Heart left ventricle (tissue), 16 donors: ENCODE measurements around the gene FBXL7. TPM values are rescaled to one million over a fixed set of nuclear protein-coding genes. Genes with fewer than 3 reads are reported as not detected.
A peak's percentile ranks its signal among the peaks of the same experiment; 100 is the strongest.

ENCODE experiments used
- ATAC-seq, 4 donors: fragments of 200-7000 bp; cut with Tn5 transposase; one replicate each; pipeline ENCODE4 v1.9.1; 2020 to 2022; ENCODE audit warnings: moderate library complexity in 4 of 4, mild to moderate bottlenecking in 3 of 4, moderate number of reproducible peaks in 1 of 4
- DNase-seq, 5 donors: peaks; one replicate each; pipeline ENCODE4 v3.0.0-alpha.2; 2020
- H3K27ac ChIP-seq, 12 donors: fragments of 200-600 bp; sonication (generic) in 4 of 12; one replicate each; pipeline versions ENCODE4 v1.5.0 to v1.8.0; 2016 to 2022; ENCODE audit warnings: mild to moderate bottlenecking in 2 of 12
- H3K27me3 ChIP-seq, 9 donors: fragments of 200-600 bp; sonication (generic) in 2 of 9; one replicate each; pipeline versions ENCODE4 v1.5.1 to v1.8.0; 2016 to 2022; ENCODE audit warnings: mild to moderate bottlenecking in 3 of 9
- H3K36me3 ChIP-seq, 9 donors: fragments of 200-600 bp; sonication (generic) in 2 of 9; one replicate each; pipeline versions ENCODE4 v1.5.0 to v1.8.0; 2018 to 2022; ENCODE audit warnings: mild to moderate bottlenecking in 2 of 9
- H3K4me1 ChIP-seq, 12 donors: fragments of 200-600 bp; sonication (generic) in 4 of 12; one replicate each; pipeline versions ENCODE4 v1.5.0 to v1.8.0; 2016 to 2022; ENCODE audit warnings: mild to moderate bottlenecking in 3 of 12
- H3K4me3 ChIP-seq, 12 donors: fragments of 200-600 bp; sonication (generic) in 4 of 12; one replicate each; pipeline versions ENCODE4 v1.5.0 to v1.8.0; 2017 to 2022; ENCODE audit warnings: mild to moderate bottlenecking in 9 of 12, moderate library complexity in 4 of 12
- H3K9me3 ChIP-seq, 12 donors: fragments of 200-600 bp; sonication (generic) in 4 of 12; one replicate each; pipeline versions ENCODE4 v1.5.0 to v1.8.0; 2016 to 2022; ENCODE audit warnings: mild to moderate bottlenecking in 1 of 12
- POLR2A ChIP-seq, 2 donors: fragments of 450-650 bp; IDR thresholded peaks; one replicate each; pipeline ENCODE4 v1.6.1; 2017; ENCODE audit warnings: antibody characterized with exemption in 2 of 2, mild to moderate bottlenecking in 2 of 2, moderate library complexity in 2 of 2
- WGBS, 4 donors: extraction: QIAGEN DNeasy Blood & Tissue Kit in 2 of 4; methylation state at CpG; one replicate each; pipeline versions ENCODE4 v1.1.5 to v1.1.7; 2013 to 2018; 5-methylcytosine and 5-hydroxymethylcytosine counted together
- intact Hi-C, 10 donors: fragments of 100-400 bp; cut with DNase I; formaldehyde crosslinking; loops; one replicate each; pipeline versions ENCODE4 v1.11.1 to v1.14.2; 2022
- long read RNA-seq, 3 donors: library from polyadenylated mRNA; unstranded; transcript quantifications; one replicate each; pipeline ENCODE4 v2.0.0, GENCODE V29; 2020 to 2021
- polyA plus RNA-seq, 2 donors: library from polyadenylated mRNA; stranded (reverse); fragments of 200-250 nt; gene quantifications; one replicate each; pipeline ENCODE4 v1.2.3, GENCODE V29; 2013
- total RNA-seq, 9 donors: library from RNA; depleted of rRNA in 2 of 9; stranded (reverse); fragments of >200 nt in 2 of 9; fragmentation: NEBNext Ultra II Directional in 3 of 9; extraction: Animal tissue kit (Norgen Biotek cat#: 25700) in 3 of 9; gene quantifications; one replicate each; pipeline versions ENCODE4 v1.1.0 to v1.2.4, GENCODE V29; 2016 to 2023
- TF ChIP-seq, protein P1 (sequence below), 12 donors: fragments of 200-600 bp; sonication (generic) in 4 of 12; IDR thresholded peaks; one replicate each; pipeline versions ENCODE4 v1.5.0 to v1.8.0; 2018 to 2022; ENCODE audit warnings: antibody characterized with exemption in 12 of 12, mild to moderate bottlenecking in 5 of 12
- donor health status: ischemic (EF 13 %, LVEDD 7.1; RV severe dilation, severe dysfunction).
- donor health status: healthy with polysubstance abuse.
- donor health status: DM: no; HTN: yes; CAD: no.
- donor health status: DM: no; HTN: no; CAD: no.
- donor health status: ischemic (EF 25% LVEDD 6.9; RV normal size, moderate dysfunction).
- donor health status: ischemic (EF 25% LVEDD 5.7; RV mildly dilated, moderate dysfunction).
- donor health status: healthy.
- donor health status: DM: yes; HTN: yes; CAD: no.
- donor health status: ischemic (EF 35%, LVEDD 5.7; RV mildly dilated, moderate dysfunction).
- donor health status: nonischemic (EF 11% LVEDD 7.7; RV severe dilation, severe dysfunction).
- donor health status: DM: yes; HTN: yes; CAD: no.
- donor health status: PGD.
- donor health status: ischemic (EF 29% LVEDD 5.4; RV normal size, mild dysfunction).
- donor health status: nonischemic (EF 23%, LVEDD 6.1; RV moderate dilation, normal function).

The FBXL7 gene
- total RNA-seq = 10 to 100 TPM; 17.6 to 27.6 (median 24.5) TPM
- polyA plus RNA-seq = 10 to 100 TPM in 1 of 2 donors, 1 to 10 TPM in 1; 8.7 to 13.2 TPM
- long read RNA-seq, donor 1, partial matches to known transcripts = 0 of 9 reads
- long read RNA-seq, donor 1, other reads (novel, unspliced or antisense) = 9 of 9 reads
- long read RNA-seq, donor 2, partial matches to known transcripts = 0 of 12 reads
- long read RNA-seq, donor 2, other reads (novel, unspliced or antisense) = 12 of 12 reads
- long read RNA-seq, donor 3, partial matches to known transcripts = 2 of 11 reads
- long read RNA-seq, donor 3, other reads (novel, unspliced or antisense) = 9 of 11 reads

DNA sequence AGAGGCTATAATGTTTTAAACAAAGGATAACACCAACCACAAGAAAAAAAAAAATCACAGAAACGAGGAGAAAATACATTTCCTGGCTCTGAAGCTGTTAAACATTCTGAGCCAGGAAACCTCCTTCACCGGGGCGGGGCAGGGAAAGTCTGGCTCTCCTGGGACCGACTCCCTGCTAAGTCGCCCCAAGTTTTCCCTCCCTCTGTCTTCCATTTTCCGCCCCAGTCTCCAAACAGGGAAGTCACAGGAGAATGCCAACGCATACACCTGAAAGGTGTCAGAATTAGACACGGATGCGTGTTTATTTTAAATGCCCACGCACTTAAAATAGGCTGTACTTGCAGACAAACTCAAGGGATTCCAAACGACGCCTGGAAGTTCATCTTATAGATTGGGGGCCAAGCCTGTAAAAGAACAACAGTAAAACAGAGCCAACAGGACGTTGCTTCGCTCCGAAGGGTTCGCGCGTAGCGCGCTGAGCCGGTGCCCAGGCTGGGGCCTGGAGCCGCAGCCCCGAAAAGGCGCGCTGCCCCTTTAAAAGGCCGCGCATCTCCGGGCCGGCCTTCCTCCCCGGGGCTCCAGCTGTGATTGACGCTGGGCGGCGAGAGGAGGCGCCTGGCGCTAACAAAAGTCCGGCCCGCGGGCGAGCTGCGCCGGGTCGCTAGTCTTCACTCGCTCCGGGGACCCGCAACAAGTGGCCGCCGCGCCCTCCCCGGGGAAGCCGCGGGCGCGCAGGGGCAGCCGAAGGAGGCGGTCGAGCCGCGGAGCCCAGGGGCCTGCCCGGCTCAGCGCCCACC, at the start of gene FBXL7:
Gene FBXL7, plus strand, starts transcription at position 653 of the 797 bp plus-strand sequence.
- intact Hi-C loops = loop anchor here (5.0 to 10.0 kb wide), 7 partner anchors 185 to 495 kb away; no protein-coding TSS in a partner anchor
- TF ChIP-seq, protein P1, sequence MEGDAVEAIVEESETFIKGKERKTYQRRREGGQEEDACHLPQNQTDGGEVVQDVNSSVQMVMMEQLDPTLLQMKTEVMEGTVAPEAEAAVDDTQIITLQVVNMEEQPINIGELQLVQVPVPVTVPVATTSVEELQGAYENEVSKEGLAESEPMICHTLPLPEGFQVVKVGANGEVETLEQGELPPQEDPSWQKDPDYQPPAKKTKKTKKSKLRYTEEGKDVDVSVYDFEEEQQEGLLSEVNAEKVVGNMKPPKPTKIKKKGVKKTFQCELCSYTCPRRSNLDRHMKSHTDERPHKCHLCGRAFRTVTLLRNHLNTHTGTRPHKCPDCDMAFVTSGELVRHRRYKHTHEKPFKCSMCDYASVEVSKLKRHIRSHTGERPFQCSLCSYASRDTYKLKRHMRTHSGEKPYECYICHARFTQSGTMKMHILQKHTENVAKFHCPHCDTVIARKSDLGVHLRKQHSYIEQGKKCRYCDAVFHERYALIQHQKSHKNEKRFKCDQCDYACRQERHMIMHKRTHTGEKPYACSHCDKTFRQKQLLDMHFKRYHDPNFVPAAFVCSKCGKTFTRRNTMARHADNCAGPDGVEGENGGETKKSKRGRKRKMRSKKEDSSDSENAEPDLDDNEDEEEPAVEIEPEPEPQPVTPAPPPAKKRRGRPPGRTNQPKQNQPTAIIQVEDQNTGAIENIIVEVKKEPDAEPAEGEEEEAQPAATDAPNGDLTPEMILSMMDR (IDR thresholded peaks at IDR 0.05) = peak in 9 of 12 donors; percentile 9 to 55 (median 37)
- TF ChIP-seq POLR2A (IDR thresholded peaks at IDR 0.05) = peak in 1 of 2 donors; percentile 57
- Histone ChIP-seq H3K9me3 (no peaks in the 10 kb centered on the region), H3K4me1 (peaks cover 3 to 38% (median 18%) of the 10 kb centered on the region in 12 donors), H3K36me3 (peaks cover 0 to 15% (median 0%) of the 10 kb centered on the region in 9 donors), H3K4me3 (peak within 1 kb of the TSS; percentile 69 to 93 (median 81)), H3K27ac (peak within 1 kb of the TSS; percentile 83 to 96 (median 90)), H3K27me3 (peaks cover 0 to 14% (median 0%) of the 10 kb centered on the region in 9 donors)
- peak; percentile 88 to 92 (median 89) for DNase-seq
- WGBS, 4 donors = 0 to 1% (median 1%) methylated on average over 10 to 60 of the region's 60 CpGs
- peak; percentile 90 to 93 (median 91) for ATAC-seq

DNA sequence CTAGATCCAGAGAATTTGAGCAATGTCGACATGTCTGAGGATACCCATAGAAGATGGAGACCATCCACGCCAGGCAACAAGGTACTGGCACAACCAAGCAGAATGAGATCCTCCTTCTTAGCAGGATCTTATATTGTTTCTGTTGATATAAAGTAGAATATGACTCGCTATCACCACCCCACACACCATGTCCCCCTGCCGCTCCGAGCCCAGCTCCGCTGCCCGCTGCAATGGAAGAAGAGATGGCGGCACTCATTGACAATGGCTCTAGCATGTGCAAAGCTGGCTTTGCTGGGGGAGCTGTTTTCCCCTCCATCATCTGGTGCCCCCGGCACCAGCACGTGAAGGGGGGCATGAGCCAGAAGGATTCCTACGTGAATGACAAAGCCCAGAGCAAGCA, 49.5 kb upstream of the FBXL7 start:
- Histone ChIP-seq H3K27ac (no peak overlapping the region), H3K4me1 (peaks cover 0 to 8% (median 0%) of the 10 kb centered on the region in 12 donors), H3K27me3 (no peaks in the 10 kb centered on the region), H3K9me3 (peaks cover 0 to 1% (median 0%) of the 10 kb centered on the region in 12 donors), H3K4me3 (no peak overlapping the region), H3K36me3 (no peaks in the 10 kb centered on the region)
- WGBS, 4 donors = 96 to 98% (median 98%) methylated on average over 9 to 11 of the region's 11 CpGs
- ATAC-seq (no peak), DNase-seq (no peak)
- intact Hi-C loops = no loop called here
- no peak for TF ChIP-seq POLR2A (IDR thresholded peaks at IDR 0.05)
- TF ChIP-seq, protein P1 (IDR thresholded peaks at IDR 0.05) = no peak

DNA sequence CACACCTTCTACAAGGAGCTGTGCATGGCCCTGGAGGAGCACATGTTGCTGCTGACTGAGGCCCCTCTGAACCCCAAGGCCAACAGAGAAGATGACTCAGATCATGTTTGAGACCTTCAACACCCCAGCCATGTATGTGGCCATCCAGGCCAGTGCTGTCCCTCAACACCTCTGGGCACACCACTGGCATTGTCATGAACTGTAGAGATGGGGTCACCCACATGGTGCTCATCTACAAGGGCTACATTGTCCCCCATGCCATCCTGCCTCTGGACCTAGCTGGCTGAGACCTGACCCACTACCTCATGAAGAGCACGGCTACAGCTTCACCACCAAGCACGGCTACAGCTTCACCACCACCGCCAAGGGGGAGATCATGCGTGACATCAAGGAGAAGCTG, 49.0 kb upstream of the FBXL7 start:
- no peak for TF ChIP-seq POLR2A (IDR thresholded peaks at IDR 0.05)
- TF ChIP-seq, protein P1 (IDR thresholded peaks at IDR 0.05) = no peak
- Histone ChIP-seq H3K4me1 (peaks cover 0 to 8% (median 0%) of the 10 kb centered on the region in 12 donors), H3K9me3 (peaks cover 0 to 6% (median 0%) of the 10 kb centered on the region in 12 donors), H3K36me3 (no peaks in the 10 kb centered on the region), H3K27ac (no peak overlapping the region), H3K27me3 (no peaks in the 10 kb centered on the region), H3K4me3 (no peak overlapping the region)
- DNase-seq = no peak
- peak in 1 of 4 donors; percentile 37 for ATAC-seq
- 96 to 100% (median 97%) methylated on average over 4 of the region's 4 CpGs for WGBS, 4 donors
- intact Hi-C loops = no loop called here

GRCh38 chr5:15452030-15452429, 48.0 kb upstream of the FBXL7 start:
- Histone ChIP-seq H3K36me3 (no peaks in the 10 kb centered on the region), H3K27ac (no peak overlapping the region), H3K4me3 (no peak overlapping the region), H3K4me1 (peaks cover 0 to 8% (median 0%) of the 10 kb centered on the region in 12 donors), H3K9me3 (peaks cover 0 to 15% (median 0%) of the 10 kb centered on the region in 12 donors), H3K27me3 (no peaks in the 10 kb centered on the region)
- peak in 3 of 4 donors; percentile 47 to 60 (median 50) for ATAC-seq
- peak in 4 of 5 donors; percentile 21 to 39 (median 26) for DNase-seq
- WGBS, 4 donors = 36 to 53% (median 49%) methylated on average over 1 of the region's 1 CpG
- no peak for TF ChIP-seq POLR2A (IDR thresholded peaks at IDR 0.05)
- TF ChIP-seq, protein P1 (IDR thresholded peaks at IDR 0.05) = no peak
- intact Hi-C loops = no loop called here
